Colonic mucosa (tissue), 4 donors: ENCODE results near the gene RSBN1. TPM values are rescaled to one million over a fixed set of nuclear protein-coding genes. Genes with fewer than 3 reads are reported as not detected.
"Not testable (repeated sequence)": the region's sequence is repeated elsewhere in the genome, so short reads cannot be mapped to it uniquely, and the experiment has no call there.

Experiments used
- DNase-seq: peaks from one replicate; pipeline ENCODE4 v3.0.0-alpha.2; 2020
- H3K27ac ChIP-seq: fragments of 200-600 bp; one replicate; pipeline ENCODE4 v1.8.0; 2021
- H3K27me3 ChIP-seq: fragments of 200-600 bp; one replicate; pipeline ENCODE4 v1.8.0; 2021
- H3K36me3 ChIP-seq: fragments of 200-600 bp; one replicate; pipeline ENCODE4 v1.8.0; 2021
- H3K4me1 ChIP-seq: fragments of 200-600 bp; one replicate; pipeline ENCODE4 v1.8.0; 2021; ENCODE audit warnings: mild to moderate bottlenecking
- H3K4me3 ChIP-seq: fragments of 200-600 bp; one replicate; pipeline ENCODE4 v1.8.0; 2021
- H3K9ac ChIP-seq, 2 donors: one replicate each; pipeline ENCODE4 v1.7.0; 2013; ENCODE audit warnings: control low read depth in 2 of 2, low read depth in 2 of 2, low read length in 2 of 2
- H3K9me3 ChIP-seq: fragments of 200-600 bp; one replicate; pipeline ENCODE4 v1.8.0; 2021
- CTCF ChIP-seq: fragments of 200-600 bp; IDR thresholded peaks from one replicate; pipeline ENCODE4 v1.8.0; 2022; ENCODE audit warnings: antibody characterized with exemption, mild to moderate bottlenecking
- intact Hi-C: fragments of 100-400 bp; cut with DNase I; formaldehyde crosslinking; loops from one replicate; pipeline ENCODE4 v1.14.1; 2022
- total RNA-seq, 2 donors: library from RNA; stranded (reverse); fragmentation: NEBNext Ultra II Directional in 1 of 2; extraction: Animal tissue kit (Norgen Biotek cat#: 25700) in 1 of 2; gene quantifications; one replicate each; pipeline ENCODE4 v1.2.1, GENCODE V29; 2021
- donor health status: healthy.
- donor health status: DM: no; HTN: no; CAD: no.
- donor health status: DM: no; HTN: no; CAD: no.

The RSBN1 gene
- total RNA-seq, 2 donors from 2014 or later = 21.7 to 27.4 TPM

- intact Hi-C loops = no loop called here
- H3K36me3 ChIP-seq = no peaks in the 10 kb centered on the region
Measured at GRCh38 chr1:113734357-113735055, 77.8 kb downstream of the RSBN1 start.

GRCh38 chr1:113732802-113733201 lies 79.5 kb downstream of the RSBN1 start:
- H3K9ac ChIP-seq = no peak overlapping the region
- H3K27me3 ChIP-seq = no peaks in the 10 kb centered on the region
- no peaks in the 10 kb centered on the region for H3K9me3 ChIP-seq
- intact Hi-C loops = no loop called here
- no peak overlapping the region for H3K4me3 ChIP-seq
- TF ChIP-seq CTCF = no peak
- H3K4me1 ChIP-seq = no peaks in the 10 kb centered on the region
- H3K27ac ChIP-seq = no peak overlapping the region
- no peaks in the 10 kb centered on the region for H3K36me3 ChIP-seq
- no peak for DNase-seq

More at GRCh38 chr1:113734357-113735055, 77.8 kb downstream of the RSBN1 start:
- no peak for DNase-seq
- no peak for TF ChIP-seq CTCF
- H3K27me3 ChIP-seq = no peaks in the 10 kb centered on the region
- no peak overlapping the region for H3K9ac ChIP-seq
- no peak overlapping the region for H3K27ac ChIP-seq
- H3K4me3 ChIP-seq = no peak overlapping the region
- H3K9me3 ChIP-seq = no peaks in the 10 kb centered on the region
- H3K4me1 ChIP-seq = no peaks in the 10 kb centered on the region

- H3K9me3 ChIP-seq = no peaks in the 10 kb centered on the region
- TF ChIP-seq CTCF = no peak
- intact Hi-C loops = no loop called here
Measured at GRCh38 chr1:113721010-113721409, 91.3 kb downstream of the RSBN1 start.

GRCh38 chr1:113718621-113719020 lies 93.7 kb downstream of the RSBN1 start:
- DNase-seq, H3K27me3 ChIP-seq, H3K27ac ChIP-seq, intact Hi-C loops, H3K4me3 ChIP-seq, H3K36me3 ChIP-seq, H3K4me1 ChIP-seq, H3K9ac ChIP-seq, H3K9me3 ChIP-seq: not testable (repeated sequence)

More at GRCh38 chr1:113721010-113721409, 91.3 kb downstream of the RSBN1 start:
- DNase-seq = no peak
- H3K27me3 ChIP-seq = no peaks in the 10 kb centered on the region
- no peak overlapping the region for H3K9ac ChIP-seq
- no peaks in the 10 kb centered on the region for H3K4me1 ChIP-seq
- H3K4me3 ChIP-seq = no peak overlapping the region
- no peak overlapping the region for H3K27ac ChIP-seq
- H3K36me3 ChIP-seq = no peaks in the 10 kb centered on the region

- H3K9ac ChIP-seq, H3K36me3 ChIP-seq, H3K27ac ChIP-seq, H3K27me3 ChIP-seq, intact Hi-C loops, DNase-seq, H3K9me3 ChIP-seq, H3K4me3 ChIP-seq, H3K4me1 ChIP-seq: not testable (repeated sequence)
Measured at GRCh38 chr1:113717506-113717905, 94.8 kb downstream of the RSBN1 start.

- no peaks in the 10 kb centered on the region for H3K27me3 ChIP-seq
- intact Hi-C loops = no loop called here
- no peak overlapping the region for H3K9ac ChIP-seq
- no peaks in the 10 kb centered on the region for H3K9me3 ChIP-seq
- no peak overlapping the region for H3K4me3 ChIP-seq
- H3K36me3 ChIP-seq = no peaks in the 10 kb centered on the region
- no peak for DNase-seq
- TF ChIP-seq CTCF = no peak
- H3K27ac ChIP-seq = no peak overlapping the region
- H3K4me1 ChIP-seq = no peaks in the 10 kb centered on the region
Measured at GRCh38 chr1:113714606-113715269, 97.5 kb downstream of the RSBN1 start.

Other genes with a start within 250 kb of the RSBN1 start
- gene PHTF1, start 53.0 kb downstream of the RSBN1 start, total RNA-seq = 1 to 10 TPM; 8.5 to 9.8 TPM
- gene PTPN22, start 59.2 kb upstream of the RSBN1 start, total RNA-seq = 1 to 10 TPM; 3.7 to 5.9 TPM
- gene BCL2L15, start 75.1 kb upstream of the RSBN1 start, total RNA-seq = 100 to 1,000 TPM; 116 to 191 TPM
- 10 to 100 TPM; 19.7 to 31.5 TPM for gene AP4B1, start 92.3 kb upstream of the RSBN1 start, total RNA-seq
- 1 to 10 TPM; 5.4 to 9.5 TPM for gene DCLRE1B, start 92.8 kb upstream of the RSBN1 start, total RNA-seq
- 10 to 100 TPM; 61.2 to 91.2 TPM for gene HIPK1, start 116.8 kb upstream of the RSBN1 start, total RNA-seq
- 10 to 100 TPM in 1 of 2 donors, 1 to 10 TPM in 1; 6.1 to 17.4 TPM for gene OLFML3, start 167.0 kb upstream of the RSBN1 start, total RNA-seq